ENCODE measurements around the gene SPTB.

SPTB gene

DNA sequence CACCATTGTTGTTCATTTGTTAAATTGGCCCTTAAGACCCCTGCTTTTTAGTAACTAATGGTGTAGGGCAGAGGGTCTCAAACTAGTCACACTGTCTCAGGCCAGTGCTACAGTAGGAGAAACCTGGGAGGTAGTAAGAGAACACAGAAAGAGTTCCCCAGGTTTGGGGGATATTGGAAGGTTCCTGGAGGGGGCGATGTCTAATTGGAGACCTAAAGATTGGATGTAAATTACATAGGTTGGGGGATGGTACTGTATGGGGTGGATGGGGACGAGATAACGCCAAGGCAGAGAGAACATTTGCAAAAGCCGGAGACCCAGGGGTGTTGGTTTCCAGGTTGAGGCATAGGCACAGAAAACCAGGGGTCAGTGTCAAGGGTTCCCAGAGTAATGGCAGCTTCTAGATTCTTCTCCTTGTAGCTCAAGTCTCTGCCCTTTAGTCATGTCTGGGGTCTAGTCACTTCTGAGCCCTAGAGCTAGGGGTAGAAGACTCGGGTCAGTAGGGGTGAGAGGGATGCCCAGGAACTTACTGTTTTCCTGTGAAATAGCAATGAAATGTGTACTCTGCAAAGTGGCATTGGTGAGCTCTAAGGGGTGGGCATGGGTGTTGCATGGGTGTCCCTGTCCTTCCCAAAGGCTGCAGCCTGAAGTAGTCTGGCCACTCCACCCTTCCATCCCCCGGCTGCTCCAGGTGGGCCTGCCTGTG is 153.7 kb downstream of the SPTB start:
- DNase-seq, result no peak

DNA sequence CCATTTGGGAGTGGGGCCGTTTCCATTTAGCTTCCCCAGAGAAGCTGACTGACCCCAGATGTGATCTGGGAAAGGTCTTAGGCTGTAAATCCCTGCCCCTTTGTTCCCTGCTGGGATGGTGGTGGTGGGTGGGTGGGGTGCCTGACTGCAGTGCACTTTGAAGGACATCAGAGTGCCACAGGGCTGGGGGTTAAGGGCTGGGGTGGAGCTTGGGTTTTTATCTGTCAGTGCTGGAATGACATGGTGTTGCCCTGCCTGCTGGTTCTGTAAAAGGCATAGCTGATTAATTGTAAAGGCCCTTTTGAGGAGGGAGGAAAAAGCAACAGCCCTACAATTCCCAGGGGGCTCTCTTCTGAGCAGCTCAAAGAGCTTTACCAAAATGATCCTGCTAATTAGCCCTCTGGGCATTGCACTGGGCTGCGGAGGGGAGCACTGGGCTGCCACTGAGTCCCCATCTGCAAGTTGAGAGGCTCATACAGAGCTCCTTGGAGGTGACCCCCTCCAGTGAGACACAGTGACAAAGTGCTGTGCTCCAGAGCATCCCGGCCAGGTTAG is 154.4 kb downstream of the SPTB start:
- no peak for DNase-seq

DNA sequence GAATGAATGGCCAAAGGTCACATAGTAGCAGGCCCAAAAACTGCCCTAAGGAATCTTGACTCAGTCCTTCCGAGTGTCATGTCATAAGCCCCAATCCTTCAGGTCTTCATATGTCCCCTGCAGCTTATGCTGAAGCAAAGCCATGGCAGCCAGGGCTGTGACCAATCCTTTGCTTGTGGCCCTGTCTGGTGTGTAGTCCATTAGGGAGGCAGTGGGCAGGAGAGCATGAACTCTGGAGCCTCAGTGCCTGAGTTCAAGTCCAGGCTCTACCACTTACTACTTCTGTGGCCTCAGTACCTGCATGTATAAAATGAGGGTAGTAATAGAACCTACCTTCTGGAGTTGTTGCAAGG is 155.2 kb downstream of the SPTB start:
- no peak for DNase-seq

- DNase-seq, result no peak
Measured at GRCh38 chr14:64723691-64724577, 155.8 kb downstream of the SPTB start.

GRCh38 chr14:64722842-64723447 is 156.8 kb downstream of the SPTB start:
- DNase-seq, result no peak

- DNase-seq, result no peak
Measured at GRCh38 chr14:64721899-64722298, 157.8 kb downstream of the SPTB start.

DNA sequence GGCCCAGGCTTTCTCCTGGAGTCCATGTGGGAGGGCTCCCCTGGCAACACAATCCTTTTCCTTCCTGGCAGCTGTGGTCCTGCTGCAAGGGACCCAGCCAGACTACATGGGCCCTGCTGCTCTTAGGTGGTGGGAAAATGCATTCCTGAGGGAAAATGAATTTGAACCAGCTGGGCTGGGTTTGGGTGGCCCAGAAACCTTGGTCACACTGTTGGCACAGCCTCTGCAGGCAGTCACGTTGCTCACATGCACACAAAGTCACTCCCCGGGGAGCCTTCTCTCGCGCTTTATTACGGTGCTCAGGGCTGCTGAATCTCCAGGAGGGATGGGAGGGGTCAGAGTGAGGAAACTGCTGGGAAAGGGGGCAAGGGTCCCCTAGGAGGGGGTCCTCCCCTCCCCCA is 158.3 kb downstream of the SPTB start:
- no peak for DNase-seq

GRCh38 chr14:64720131-64720576 is 159.6 kb downstream of the SPTB start:
- DNase-seq, result no peak

DNA sequence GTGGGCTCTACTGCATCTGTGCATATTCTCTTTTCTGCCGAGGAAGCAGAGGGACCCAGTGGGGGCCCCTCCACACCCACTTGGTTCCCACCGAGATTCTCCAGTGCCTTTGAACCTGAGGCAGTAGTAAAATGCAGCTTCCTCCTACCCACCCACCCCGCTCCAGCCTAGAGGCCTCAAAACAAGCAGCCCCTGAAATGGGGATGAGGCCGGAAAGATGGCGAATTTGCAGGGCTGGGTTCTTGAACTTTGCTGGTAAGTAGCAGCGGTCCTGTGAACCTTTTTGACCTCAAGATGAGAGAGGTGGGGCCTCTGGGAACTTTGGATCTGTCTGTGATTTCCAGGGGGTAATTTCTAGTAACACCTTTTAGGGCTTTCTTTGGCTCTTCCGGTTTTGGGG is 160.1 kb downstream of the SPTB start:
- no peak for DNase-seq

DNA sequence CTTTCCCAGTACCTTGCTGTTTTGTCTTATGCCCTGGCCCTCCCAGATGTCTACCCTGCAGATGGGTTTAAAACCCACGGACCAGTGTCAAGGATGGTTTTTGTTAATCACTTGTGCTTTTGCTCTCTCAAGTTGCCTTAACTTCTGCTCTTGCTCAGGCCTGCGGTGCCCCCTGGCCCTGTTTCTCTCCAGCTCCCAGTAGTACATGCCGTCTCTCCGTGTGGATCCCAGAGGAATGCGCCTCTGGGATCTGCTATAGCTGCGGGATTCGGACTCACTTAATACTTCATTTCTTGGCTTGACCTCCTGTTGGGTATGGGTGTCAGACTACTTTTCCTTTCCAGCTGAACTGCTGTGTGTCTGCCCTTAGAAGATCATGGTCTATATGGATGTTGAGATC is 160.9 kb downstream of the SPTB start:
- no peak for DNase-seq

DNA sequence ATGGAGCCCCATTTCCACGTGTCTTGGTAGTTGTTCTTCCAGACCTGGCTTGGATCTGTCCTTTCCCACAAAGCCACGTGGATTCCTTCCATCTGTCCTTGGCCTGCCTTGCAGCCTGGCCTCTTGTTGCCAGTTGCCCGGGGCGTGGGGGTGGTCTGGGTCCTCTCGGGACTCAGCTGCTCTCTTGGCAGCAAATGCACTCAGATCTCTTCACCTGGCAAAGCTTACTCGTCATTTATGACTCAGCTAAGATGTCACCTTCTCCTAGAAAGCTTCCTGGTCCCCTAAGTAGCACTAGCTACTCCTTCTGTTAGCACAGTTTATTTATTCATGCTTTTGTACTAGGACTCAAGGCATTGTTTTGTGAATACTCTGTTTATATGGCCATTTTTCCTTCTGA is 161.8 kb downstream of the SPTB start:
- DNase-seq, result no peak

GRCh38 chr14:64715628-64716412 is 163.9 kb downstream of the SPTB start:
- no peak for DNase-seq

DNA sequence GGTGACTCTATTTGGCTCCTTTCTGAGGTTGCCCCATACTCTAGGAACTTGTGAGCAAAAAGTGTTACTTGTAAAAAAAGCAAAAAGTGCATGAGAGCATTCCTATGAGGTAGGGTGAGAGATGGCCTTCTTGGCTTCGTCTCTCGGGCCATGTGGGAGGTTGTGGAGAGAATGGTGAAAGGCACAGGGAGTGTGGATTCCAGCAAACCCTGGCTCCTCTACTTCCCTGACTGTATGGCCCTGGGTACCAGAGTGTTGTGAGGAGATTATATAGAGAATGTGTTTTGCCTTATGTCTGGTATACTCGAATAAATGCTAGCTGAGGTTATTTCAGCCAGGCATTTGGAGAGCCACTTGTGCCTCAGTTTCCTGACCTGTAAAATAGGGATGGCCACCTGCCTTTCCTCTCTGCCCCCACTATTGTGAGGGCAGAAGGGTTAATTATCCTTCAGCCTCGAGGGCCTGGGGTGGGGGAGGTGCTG is 164.5 kb downstream of the SPTB start:
- no peak for DNase-seq

GRCh38 chr14:64714432-64715025 is 165.2 kb downstream of the SPTB start:
- DNase-seq, result no peak

- no peak for DNase-seq
Measured at GRCh38 chr14:64713677-64714076, 166.0 kb downstream of the SPTB start.

GRCh38 chr14:64711039-64711438 is 168.7 kb downstream of the SPTB start:
- DNase-seq, result no peak

DNA sequence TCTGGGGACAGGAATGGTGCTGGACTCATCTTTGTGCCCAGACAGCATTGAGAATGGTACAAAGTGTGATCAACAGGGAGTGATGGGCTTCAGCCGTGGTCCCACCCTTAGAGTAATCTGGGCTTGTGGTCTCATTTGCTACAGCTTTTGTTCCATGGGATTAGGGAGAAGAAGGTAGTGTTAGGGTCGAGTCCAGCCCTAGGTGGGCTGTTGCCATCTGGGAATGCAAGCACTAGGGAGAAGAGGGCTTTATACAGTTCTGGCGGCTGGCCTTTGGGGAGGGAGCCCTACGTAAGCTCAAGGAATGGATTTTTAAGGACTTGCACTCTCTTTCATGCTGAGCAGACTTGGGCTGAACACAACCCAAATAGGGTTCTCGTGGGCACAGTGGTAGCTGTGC is 170.6 kb downstream of the SPTB start:
- no peak for DNase-seq

GRCh38 chr14:64708148-64709004 is 171.3 kb downstream of the SPTB start:
- DNase-seq, result peak in 1 of 4 experiments; percentile 20

- no peak for DNase-seq
Measured at GRCh38 chr14:64707661-64708060, 172.0 kb downstream of the SPTB start.

DNA sequence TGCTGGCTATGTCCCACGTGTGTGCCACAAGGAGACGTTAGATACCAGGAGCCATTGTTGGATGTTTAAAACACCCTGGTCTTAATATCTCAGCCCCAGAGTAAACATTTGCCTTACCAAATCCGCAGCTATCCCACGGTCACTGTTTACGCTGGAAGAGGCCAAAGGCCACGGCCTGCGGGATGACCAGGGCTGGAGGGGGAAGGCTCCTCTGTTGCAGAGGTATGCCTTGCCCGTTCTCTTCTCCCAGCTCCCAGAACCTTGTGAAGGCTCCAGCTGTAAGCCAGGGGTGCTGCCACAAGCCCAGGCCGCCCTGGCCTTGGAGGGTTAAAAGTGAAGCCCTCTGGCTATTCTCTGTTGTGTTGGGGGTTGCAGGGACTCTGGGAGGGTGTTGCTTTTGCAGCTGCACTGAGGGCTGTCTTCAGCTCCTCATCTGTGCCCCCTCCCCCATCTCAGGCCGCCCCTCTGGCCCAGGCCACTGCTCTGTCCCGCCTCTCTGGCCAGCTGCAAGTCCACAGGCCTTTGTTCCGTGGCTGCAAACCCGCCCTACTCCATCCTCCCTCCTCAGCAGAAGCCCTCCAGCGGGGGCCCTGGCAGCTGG is 173.0 kb downstream of the SPTB start:
- DNase-seq, result no peak

DNA sequence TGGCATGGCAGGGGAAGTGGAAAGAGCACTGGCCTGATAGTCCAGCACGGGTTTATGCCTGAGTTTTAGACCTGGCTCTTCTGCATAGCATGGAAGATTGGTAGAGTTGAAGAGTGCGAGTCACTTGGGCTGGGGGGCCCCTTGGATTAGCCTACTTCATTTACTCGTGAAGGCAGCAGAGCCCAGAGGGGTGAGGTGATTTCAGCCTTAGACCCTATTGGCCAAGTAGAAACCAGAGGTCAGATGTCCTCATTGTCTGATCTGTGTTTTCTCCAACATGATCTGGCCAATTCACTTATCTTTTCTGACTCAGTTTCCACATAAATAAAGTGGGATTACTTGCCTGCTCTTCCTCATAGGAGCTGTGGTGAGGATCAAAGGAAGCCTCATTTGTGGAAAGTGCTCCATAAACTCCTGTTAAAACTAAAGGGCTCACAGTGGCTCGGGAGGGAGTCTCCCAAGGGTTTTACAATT is 173.6 kb downstream of the SPTB start:
- DNase-seq, result no peak
